Measurements from ENCODE around the gene PAX6.

Gene PAX6

DNA sequence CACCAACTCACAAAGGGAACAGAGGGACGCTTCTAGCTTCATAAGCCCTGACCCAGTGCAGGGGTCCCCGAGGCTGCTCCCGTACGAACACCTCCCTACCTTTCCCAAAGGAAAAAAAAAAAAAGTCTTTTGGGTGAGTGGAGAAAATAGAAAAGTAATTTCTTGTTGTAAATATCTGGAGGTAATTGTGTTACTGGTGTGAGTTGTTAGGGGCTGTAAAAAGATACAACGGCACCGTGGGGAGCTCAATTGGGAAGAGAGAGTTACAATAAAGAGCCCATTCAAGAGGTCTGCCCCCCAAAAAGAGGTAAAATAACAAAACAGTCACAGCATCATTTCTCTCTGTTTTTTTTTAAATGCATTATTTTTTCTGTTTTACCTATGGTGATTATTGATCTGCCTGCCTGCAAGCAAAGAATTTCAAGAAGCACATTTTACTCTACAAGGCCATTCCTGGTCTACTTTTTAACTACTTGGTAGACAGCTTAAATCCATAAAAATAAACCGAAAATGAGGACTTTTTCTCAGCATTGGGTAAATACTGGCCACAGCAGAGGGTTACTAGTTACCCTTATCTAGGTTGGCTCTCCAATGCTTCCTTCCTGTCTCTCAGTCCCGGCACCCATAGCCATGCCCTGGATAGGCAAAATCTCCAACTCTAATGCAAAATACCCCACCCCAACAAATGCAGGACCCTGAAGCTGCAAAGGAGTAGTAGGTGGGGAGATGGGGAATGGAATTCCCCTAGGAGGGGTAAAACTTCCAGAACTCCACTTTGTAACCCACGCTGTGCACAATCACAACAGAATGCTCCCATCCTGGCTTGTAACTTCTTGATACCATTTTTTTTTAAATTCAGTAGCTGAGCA is 3.1 kb downstream of the PAX6 start:
- DNase-seq = no peak

DNA sequence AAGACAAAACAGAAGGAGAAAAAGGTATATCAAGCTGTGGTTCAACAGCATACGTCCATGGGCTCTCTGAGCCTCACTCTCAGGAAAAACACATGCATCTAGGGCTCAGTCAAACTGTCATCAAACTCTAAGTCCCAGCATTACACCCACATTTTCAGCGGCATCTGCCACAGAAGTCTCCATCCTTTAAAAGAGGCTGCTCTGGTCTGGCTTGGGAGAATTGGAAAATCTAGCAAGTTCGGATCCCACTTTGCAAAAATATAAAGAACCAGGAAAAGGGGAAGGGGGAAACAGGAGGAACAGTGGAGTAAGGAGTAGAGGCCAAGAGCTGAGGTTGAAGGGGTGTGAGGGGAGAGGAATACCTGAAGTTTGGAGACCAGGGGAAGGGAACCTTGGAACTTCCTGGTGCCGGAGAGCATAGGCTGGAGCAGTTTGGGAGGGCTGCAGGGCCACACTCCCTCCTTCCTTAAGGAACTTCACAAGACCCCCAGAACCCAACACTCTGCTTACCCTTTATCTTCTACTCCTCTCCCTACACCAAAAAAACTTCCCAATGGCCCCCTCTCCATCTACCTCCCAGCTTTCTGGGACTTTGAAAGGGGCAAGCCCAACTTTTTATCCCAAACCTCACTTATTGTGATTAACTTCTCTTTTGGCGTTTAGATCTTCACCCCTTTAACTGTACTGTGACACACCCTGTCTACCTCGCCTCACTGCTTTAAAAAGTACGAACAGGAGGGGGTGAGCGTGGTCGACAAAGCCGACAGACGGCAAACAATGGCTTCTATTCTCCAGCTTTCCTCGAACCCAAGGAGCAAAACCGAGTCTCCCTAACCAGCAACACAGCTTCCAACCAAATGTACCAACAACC is 4.0 kb downstream of the PAX6 start:
- no peak for DNase-seq

DNA sequence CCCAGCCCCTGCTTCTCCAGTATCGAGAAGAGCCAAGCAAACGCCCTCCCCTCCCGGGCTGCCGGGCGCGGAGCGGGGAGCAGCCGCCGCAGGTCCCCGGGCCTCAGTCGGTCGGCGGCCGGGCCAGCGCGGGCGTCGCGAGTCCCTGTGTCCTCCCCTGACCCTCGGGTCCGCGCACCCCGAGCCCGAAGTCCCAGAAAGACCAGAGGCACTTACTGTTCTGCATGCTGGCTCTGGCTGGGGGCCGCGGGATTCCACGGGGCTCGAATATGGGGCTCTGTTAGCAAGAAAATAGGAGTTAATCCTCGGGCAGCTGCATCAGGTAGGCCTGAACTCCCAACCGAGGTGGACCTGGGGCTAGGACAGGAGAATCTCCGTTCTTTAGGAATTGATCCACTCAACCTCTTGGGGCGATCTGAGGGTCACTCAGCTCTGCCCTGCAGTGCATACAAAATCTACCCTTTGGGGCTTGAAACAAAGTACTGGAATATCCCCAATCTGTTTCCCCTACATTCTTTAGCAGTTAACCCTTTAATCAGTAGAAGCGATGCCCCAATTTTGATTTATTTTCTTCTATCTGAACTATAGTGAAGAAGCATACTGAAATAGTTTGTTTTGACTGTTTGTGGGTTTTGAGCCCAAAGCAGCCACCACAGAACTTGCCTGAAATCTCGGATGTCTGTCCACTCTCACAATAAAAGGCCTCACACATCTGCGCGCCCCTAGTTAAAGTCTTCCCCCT is 4.8 kb downstream of the PAX6 start:
- DNase-seq = no peak

DNA sequence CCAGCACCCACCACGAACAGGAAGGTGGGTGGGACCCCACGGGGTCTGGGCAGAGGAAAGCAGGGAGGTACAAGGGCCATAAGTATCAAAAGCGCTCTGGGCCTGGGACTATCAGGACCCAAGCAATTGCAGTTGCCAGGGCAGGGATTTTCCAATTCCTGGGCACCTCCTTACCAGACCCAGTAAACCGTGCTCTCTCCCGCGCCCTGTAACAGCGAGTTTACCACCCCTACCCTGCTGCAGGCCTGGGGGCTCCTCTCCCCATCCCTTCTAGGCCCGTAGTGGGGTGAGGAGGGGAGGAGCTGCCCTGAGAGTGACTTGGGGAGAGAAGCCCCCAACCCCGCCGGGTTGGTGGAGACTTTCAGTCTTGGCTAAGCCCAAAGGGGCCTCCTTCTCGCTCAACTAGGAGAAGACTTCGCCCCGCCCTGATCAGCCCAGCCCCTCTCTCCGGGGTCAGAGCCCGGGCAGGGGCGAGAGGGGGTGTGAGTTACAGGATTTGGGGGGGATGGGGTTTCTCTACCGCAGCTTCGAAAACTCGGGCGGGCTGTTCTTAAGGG is 5.4 kb downstream of the PAX6 start:
- DNase-seq = no peak

DNA sequence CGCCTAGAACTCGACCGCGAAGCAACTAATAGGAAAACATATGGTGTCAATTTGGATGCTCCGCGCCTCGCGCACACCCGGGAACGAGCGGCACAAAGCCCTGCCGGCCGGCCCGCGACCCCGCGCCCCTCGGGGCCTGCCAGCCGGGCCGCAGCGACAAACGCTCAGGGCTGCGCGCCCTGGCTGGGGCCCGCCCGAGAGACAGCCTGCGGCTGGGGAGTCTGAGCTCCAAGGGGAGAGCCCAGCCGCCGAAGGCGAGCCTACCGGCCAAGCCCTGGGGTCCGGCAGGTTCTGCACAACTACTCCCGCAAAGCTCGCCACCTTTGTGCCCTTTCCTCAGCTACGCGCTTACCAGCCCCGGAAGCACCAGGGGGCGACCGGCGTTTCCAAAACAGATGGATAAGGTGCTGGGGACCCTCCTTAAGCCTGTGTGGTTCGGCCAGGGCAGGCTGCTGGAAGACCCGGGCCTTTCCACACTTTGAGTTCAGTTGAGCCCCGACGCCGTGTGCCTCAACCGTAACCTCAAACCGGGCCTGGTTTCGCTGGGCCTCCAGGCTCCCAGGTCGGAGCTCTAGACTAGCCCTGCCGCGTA is 6.0 kb downstream of the PAX6 start:
- no peak for DNase-seq

DNA sequence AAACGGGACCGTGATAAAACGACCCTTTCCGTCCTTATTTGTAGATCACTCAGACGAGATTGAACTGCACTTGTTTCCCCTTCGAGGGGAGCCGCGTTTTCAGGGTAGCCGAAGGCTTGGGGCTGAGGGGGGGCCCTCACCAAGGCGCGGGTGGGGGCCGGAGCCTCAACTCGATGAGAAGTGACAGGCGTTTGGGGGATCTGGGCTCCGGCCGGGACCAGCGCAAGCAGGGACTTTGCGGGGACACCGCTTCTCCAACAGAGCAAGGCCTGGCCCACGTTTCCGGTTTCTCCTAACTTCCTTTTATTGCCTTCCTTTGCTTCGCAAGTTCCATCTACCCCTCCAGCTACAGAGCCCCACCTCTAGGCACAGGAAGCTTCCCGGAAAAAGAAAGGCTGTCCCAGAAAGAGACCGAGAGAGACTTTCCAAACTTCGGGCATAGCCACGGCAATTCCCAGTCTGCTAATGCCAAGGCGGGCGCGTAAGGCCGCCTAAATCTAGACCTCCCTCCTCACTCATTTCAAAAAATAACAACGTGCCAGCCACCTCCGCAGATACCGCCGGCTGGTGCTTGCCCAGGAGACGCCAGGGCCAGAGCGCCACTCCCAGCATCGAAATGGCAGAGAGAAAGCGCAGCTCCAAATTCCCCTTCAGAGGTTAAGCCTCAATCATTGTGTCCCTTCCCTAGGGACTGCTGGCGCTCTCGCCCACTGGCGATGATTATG is 6.6 kb downstream of the PAX6 start:
- DNase-seq = no peak

DNA sequence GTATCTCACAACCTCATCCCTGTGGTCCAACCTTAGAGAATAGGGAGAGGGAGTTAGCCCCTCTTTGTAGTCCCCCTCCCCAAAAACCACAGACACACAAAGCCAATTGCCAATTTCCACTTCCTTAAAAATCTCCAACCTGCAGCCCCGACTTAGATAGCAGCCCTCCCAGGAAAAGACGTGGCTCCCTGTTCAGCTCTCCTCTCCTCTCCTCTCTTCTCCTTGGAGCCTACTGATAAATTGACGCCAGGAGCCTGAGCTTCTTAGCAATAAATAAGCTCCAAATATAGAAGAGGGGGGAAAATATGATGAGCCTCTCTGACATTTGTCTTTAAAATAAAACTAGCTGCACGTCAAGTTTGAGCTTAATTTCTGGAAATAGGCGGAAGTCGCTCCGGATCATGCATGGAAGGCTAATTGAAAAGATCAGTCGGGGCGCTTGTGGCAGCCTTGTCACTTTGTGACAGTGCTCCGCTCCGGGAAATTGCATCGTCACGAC is 7.3 kb downstream of the PAX6 start:
- no peak for DNase-seq

DNA sequence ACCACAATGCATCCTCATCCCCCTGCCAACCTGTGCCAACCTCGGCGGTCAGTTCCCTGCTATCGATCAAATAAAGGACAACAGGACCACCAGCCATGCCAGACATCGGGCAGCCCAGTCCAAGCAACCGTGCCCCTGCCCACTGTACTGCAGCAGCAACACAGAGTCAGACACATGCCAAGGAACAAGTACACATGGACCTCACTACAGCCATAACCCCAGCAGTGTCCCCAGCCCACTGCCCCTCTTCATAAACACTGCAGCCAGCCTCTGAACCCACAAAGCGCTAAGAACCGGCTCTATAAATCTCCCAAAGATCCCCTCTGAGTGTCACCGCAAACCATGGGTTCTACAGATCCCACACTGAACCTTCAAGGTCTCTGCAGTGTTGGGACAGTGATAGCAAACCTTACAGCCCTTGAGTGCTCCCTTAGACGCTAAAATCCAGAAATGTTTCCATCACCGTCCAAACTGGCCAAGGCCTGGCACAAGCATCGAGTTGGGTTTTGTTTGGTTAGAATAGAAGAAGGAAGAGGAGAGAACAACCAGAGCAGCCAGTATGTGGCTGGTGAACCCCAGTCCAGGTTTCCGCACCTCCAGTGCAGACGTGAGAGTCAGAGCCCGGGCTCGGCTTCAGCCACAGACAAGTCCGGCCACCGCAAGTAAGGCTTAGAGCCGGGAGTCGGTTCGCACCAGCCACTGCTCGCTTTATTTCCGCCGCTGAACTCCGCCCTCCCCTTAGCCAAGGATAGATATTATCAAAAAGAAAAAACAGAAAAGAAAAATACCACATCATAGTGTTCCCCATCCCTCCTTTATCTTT is 7.9 kb downstream of the PAX6 start:
- no peak for DNase-seq

DNA sequence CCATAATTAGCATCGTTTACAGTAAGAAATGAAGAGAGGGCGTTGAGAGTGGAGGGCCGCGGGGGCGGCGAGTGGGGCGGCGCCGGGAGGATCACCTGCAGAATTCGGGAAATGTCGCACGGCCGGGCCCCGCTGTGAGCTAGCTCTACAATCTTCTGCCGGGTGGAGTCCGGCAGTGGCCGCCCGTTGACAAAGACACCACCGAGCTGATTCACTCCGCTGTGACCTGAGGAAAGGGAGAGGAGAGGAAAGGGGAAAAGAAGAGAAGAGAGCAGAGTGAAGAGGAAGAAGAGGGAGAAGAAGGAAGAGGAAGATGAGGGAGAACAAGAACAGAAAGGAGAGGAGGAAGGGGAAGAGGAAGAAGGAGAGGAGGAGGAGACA is 8.5 kb downstream of the PAX6 start:
- no peak for DNase-seq

DNA sequence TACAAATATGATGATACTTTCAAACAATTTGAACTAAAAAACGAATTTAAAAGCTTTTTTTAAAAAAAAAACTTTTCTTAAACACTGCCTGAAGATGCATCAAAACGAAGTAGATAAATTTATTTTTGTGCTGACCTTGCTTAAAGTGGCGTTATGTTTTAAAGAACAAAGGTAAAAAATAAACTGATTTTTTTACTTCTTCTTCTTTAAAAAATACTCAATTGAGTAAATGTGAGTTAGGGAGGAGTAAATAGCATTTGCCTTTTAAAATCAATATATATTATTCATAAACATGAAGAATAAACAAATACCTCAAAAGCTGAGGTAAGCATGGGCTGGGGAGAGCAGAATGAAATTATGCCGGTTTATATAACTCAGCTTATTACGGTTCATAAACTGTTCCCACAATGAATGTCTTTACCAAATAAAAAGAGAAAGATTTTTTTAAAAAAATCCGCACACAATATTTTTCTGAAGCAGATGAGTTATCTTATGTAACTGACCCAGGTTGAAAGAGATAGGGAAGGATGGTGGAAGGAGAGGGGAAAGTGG is 9.0 kb downstream of the PAX6 start:
- DNase-seq = no peak

DNA sequence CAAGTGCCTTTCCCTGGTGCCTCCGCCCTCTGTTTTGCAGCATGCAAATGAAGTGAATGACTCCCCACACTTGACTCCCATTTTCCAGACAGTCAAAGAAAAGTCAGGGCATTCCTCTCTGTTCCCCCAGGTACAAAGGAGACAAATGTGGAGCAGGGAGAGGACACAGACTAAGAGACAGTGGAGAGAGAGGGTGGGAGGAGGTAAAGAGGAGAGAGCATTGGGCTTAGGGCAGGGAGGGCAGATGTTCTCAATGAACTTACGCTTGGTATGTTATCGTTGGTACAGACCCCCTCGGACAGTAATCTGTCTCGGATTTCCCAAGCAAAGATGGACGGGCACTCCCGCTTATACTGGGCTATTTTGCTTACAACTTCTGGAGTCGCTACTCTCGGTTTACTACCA is 9.8 kb downstream of the PAX6 start:
- DNase-seq = no peak

DNA sequence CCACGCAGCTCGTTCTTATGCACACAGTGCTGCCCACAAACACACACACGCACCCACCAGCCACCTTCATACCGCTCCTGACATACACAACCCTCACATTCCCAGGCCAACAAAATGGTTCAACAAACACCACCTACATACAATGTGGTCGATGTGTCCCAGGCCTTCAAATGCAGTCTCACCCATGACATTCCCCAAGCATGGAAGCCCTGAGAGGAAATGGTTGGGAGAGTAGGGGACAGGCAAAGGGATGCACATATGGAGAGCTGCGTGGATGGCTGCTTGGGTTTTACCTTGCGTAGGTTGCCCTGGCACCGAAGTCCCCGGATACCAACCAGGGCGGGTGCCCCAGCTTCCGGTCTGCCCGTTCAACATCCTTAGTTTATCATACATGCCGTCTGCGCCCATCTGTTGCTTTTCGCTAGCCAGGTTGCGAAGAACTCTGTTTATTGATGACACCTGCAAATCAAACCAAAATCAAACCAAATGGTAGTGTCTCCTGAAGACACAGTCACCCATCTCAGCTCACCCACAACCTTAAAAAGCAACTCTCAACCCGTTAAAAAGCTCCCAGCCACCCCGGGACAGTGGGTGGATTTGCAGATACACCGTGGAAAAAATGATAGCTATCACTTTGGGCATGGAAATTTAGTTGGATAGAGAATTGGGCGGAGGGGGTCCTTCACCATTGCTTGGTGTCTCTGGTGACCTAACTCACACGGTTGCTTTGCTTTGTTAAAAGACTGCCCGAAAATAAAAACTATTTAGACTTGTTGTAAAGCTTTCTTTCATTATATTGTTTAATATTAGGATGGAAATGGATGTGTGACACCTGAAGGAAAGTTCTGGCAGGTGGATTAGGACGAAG is 10.5 kb downstream of the PAX6 start:
- no peak for DNase-seq

DNA sequence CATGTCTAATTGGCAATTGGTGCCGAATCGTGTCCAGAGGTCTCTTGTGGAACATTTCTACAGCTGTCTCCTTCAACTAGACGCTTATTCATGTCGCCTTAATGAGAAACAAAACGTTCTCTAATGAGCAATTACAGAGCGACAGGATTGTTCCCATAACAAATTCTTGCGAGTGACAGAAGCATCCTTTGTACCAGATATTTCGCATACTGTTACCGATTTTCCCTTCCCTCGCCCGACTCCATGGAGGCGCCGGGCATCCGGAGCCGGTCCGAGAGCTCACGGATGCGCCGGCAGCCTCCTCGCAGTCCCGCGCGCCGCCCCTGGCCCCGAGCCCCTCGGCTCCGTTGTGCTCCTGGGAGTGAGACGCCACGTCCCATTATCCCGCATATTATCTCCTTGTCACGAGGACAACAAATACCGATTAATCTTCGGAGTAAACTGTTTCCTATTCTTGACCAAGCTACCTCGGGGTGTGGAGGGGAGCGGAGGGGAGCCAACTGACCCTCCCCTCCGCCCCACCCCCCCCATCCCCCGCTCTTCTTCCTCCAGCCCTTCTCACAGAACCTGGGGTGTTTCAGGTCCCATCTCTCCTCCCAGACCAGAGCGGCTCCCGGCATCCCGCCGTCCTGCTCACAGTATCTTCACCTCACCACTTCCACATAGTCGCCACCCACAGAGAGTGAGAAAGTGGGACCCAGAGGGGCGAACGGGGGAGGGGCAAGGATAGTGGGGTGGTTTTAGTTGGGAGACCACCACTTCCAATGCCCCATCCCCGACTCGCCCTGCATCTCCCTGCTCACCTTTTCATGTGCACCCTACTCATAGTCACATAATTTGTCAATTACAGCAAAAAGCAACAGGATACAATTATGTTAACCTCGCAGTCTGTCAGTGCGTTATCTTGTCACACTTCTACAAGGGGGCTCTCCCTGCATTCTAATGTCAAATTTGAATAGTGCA is 11.4 kb downstream of the PAX6 start:
- DNase-seq = no peak

DNA sequence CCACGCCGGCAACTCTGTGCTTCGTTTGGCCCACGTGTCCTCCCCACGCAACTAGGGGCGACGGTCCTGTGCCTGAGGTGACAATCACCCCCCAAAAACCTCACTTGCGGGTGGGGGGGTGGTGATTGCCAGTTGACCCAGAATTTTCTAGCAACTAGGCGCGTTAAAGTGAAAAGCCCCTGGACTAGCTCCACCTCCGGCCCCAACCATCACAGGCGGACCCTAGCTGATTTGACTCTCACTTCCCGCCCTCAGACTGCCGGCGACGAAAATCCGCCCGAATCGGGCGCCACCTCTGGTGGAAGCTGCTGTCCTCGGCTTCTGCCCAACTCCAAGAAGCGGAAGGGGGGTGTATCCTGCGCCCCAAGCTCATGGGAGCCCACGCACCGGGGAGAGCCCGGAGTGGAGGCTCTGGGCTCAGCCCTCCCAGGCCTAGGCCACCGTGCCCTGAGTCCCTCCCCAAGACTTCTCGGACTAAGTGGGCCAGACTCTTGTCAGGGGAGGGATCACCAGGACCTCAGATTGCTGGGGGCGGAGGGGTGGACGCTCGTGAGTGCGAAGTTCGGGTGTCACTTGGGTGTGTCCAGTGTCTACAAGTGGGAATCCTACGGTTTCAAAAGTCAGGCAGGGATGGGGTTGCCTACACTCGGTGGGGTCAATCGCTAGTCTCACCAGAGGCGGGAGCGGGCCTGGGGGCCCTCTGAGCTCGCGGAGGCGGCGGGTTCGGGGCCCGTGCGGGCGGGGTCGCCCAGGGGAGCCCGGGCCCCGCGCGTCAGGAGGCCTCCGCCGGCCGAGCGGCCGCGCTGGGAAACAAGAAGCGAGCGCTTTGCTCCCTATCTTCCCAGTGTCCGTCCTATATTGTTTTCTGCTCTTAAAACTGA is 12.3 kb downstream of the PAX6 start:
- no peak for DNase-seq

DNA sequence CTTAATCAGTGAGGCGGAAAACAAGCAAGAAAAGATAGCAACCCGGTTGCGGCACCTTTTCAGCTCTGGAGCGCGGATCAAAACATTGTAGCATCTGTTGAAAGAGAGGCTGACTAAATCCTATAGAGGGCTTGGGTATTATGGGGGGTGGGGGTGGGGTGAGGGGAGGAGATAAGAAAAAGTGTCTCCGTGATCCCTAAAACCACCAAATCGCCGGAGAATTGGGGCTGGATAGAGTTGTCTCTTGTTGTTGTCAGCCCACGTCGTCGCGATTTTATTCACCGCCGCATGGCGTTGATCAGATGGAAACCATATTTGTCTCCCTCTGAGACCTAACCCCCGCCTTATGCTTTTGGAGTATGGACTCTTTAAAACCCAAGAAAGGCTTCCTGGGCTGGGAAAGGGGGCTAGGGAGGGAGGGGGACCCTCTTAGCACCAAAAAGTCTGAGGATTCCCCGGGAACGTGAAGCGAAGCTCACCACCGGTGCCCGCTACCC is 13.0 kb downstream of the PAX6 start:
- DNase-seq = no peak

DNA sequence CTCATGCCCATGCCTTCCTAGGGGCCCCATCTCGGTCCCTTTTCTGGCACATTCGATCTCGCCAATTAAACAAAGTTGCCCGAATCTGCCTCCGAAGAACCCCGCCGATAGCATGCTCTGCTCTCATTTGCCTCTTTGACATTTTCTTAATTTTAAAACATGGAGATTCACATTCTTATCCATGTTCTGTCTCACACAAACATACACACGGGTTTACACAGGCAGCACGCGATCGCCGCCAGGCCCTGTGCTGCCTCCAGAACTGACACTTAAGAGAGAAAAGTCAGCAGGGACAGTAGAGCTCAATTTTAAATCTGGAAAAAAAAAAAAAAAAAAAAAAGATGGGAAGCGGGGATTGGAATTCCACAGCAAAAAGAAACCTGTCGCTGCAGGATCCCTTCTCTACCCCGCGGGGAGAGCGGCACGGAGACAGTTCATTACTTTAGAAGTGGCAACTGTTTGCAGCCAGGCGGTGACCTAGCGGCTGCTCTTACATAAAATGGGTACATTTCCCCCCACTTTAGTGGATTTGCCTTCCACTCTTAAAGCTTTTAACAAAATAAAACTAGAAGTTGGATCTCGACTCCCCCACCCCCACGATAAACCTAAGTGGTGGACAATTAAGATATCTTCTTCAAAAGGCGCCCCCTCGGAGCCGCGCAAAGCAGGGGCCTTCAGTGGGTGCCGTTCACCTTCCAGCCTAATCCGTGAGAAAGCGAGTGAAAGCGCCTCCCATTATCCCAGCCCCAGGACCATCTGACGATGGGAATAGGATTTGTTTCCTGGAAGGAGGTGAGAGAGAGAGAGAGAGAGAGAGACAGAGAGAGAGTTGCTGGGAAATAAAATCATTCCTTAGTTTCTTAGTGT is 13.7 kb downstream of the PAX6 start:
- no peak for DNase-seq
